IPS DF 6.9 (cell line): ENCODE data around the gene UNC5C.

Experiments used
- DNase-seq: peaks from one replicate; pipeline ENCODE4 v3.0.0-alpha.2; 2013; ENCODE audit warnings: low read depth, low spot score
- H3K27ac ChIP-seq: one replicate; pipeline ENCODE4 v1.5.1; 2013; ENCODE audit warnings: low read length, control low read depth
- H3K27me3 ChIP-seq: 2 replicates; pipeline ENCODE4 v1.6.1; 2013; ENCODE audit warnings: mild to moderate bottlenecking, low read length; ENCODE audit not compliant: control insufficient read depth, insufficient read depth
- H3K36me3 ChIP-seq: 2 replicates; pipeline ENCODE4 v1.6.1; 2013; ENCODE audit warnings: low read length; ENCODE audit not compliant: control insufficient read depth, insufficient read depth
- H3K4me1 ChIP-seq: 2 replicates; pipeline ENCODE4 v1.6.1; 2013; ENCODE audit warnings: low read length; ENCODE audit not compliant: control insufficient read depth, insufficient read depth
- H3K4me3 ChIP-seq: 2 replicates; pipeline ENCODE4 v1.5.1; 2013; ENCODE audit warnings: mild to moderate bottlenecking, low read length
- H3K9me3 ChIP-seq: 2 replicates; pipeline ENCODE4 v1.6.1; 2013; ENCODE audit warnings: low read length, inconsistent platforms; ENCODE audit not compliant: control insufficient read depth, insufficient read depth
- WGBS: extraction: QIAGEN DNeasy Blood & Tissue Kit; methylation state at CpG from one replicate; pipeline ENCODE4 v1.1.7; 2013; ENCODE audit warnings: mixed read lengths, missing lambda C conversion rate; ENCODE audit not compliant: insufficient read length, insufficient coverage; 5-methylcytosine and 5-hydroxymethylcytosine counted together

The UNC5C gene

DNA sequence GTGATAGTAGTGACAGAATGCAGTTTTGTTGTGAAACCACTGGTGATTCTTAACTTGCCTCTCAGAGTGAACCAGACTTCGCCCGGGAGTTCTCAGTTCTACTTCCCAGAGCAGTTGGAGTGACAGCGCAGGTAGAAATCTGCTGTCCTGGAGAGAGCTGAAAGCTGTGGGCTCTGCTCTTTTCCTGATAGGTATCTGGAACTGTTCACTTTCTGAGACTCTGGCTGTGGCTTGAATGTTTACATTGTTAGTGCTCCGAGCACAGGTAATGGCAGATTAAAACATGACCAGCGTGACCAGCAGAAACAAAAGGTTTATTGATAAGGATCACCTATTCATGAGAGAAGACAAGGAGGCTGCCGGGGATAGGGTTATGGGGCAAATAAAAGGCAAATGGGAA, 430.3 kb downstream of the UNC5C start:
- Histone ChIP-seq H3K27me3 (no peaks in the 10 kb centered on the region), H3K36me3 (no peaks in the 10 kb centered on the region), H3K4me1 (no peaks in the 10 kb centered on the region), H3K4me3 (no peak overlapping the region), H3K9me3 (no peaks in the 10 kb centered on the region), H3K27ac (no peak overlapping the region)
- no peak for DNase-seq
- WGBS: no CpG with 5 or more reads among the region's 6 CpGs

DNA sequence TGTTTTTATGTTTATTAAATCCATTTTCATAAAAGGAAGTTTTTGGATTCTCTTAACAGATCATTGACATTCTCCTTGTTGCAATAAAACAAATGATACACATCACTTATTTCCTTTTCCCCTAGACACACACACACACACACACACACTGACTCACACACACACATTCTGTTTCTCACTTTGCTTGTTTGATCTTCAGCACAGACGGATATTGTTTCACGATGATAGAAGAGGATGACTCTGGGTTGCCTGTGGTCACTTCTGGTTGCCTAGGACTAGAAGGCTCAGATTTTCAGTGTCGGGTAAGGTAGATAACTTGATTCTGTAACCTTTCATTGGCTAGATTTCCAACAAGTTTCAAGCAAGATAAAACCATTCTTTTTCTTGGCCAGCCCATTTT, 434.3 kb downstream of the UNC5C start:
- Histone ChIP-seq H3K36me3 (no peaks in the 10 kb centered on the region), H3K4me1 (no peaks in the 10 kb centered on the region), H3K4me3 (no peak overlapping the region), H3K9me3 (no peaks in the 10 kb centered on the region), H3K27ac (no peak overlapping the region), H3K27me3 (no peaks in the 10 kb centered on the region)
- no peak for DNase-seq
- no CpG with 5 or more reads among the region's 3 CpGs for whole genome bisulfite sequencing
